Gastrocnemius medialis (tissue), 4 donors: ENCODE data around the gene HECA. TPM values are rescaled to one million over a fixed set of nuclear protein-coding genes. Genes with fewer than 3 reads are reported as not detected.
"Not testable (repeated sequence)": the region's sequence is repeated elsewhere in the genome, so short reads cannot be mapped to it uniquely, and the experiment has no call there.

Source experiments
- ATAC-seq, 2 donors: fragments of 150-250 bp; one replicate each; pipeline ENCODE4 v1.9.1; 2016
- DNase-seq, 2 donors: peaks; one replicate each; pipeline ENCODE4 v3.0.0-alpha.2; 2019
- H3K27ac ChIP-seq, 4 donors: fragments of 200-600 bp; sonication (generic); 1 replicate in 1 of 4; 2 replicates in 3 of 4; pipeline ENCODE4 v1.5.1; 2016 to 2018; ENCODE audit warnings: mild to moderate bottlenecking in 2 of 4, moderate library complexity in 1 of 4
- H3K27me3 ChIP-seq, 3 donors: fragments of 200-600 bp; sonication (generic) in 2 of 3; 1 replicate in 1 of 3; 2 replicates in 2 of 3; pipeline versions ENCODE4 v1.5.1 to v1.6.0; 2016 to 2019; ENCODE audit warnings: mild to moderate bottlenecking in 1 of 3, moderate library complexity in 1 of 3
- H3K36me3 ChIP-seq, 2 donors: fragments of 200-600 bp; sonication (generic) in 1 of 2; one replicate each; pipeline ENCODE4 v1.5.1; 2017 to 2018
- H3K4me1 ChIP-seq, 2 donors: fragments of 200-600 bp; sonication (generic) in 1 of 2; one replicate each; pipeline ENCODE4 v1.5.1; 2016 to 2017; ENCODE audit warnings: mild to moderate bottlenecking in 2 of 2
- H3K4me3 ChIP-seq, 4 donors: fragments of 200-600 bp; sonication (generic) in 3 of 4; 1 replicate in 1 of 4; 2 replicates in 3 of 4; pipeline ENCODE4 v1.5.1; 2016 to 2019; ENCODE audit warnings: mild to moderate bottlenecking in 2 of 4
- H3K9me3 ChIP-seq, 3 donors: fragments of 200-600 bp; sonication (generic) in 2 of 3; 1 replicate in 1 of 3; 2 replicates in 2 of 3; pipeline ENCODE4 v1.5.1; 2016 to 2019
- CTCF ChIP-seq, 5 experiments: fragments of 450-650 bp in 3 of 5; fragments of 200-600 bp in 2 of 5; sonication (generic) in 2 of 5; IDR thresholded peaks in 4 of 5; conservative IDR thresholded peaks in 1 of 5; 1 replicate in 4 of 5; 2 replicates in 1 of 5; pipeline ENCODE4 v1.5.1; 2016 to 2019; ENCODE audit warnings: antibody characterized with exemption in 5 of 5, mild to moderate bottlenecking in 3 of 5, moderate library complexity in 3 of 5
- POLR2A ChIP-seq, 2 donors: fragments of 450-650 bp; IDR thresholded peaks; one replicate each; pipeline ENCODE4 v1.6.1; 2017; ENCODE audit warnings: antibody characterized with exemption in 2 of 2, mild to moderate bottlenecking in 2 of 2, moderate library complexity in 2 of 2
- in situ Hi-C, 4 donors: fragments of 200-750 bp; cut with MboI; loops; one replicate each; pipeline versions ENCODE4 v1.15.0 to v1.8.0; 2017; ENCODE audit warnings: low sequenced_read_pairs in 4 of 4
- intact Hi-C: fragments of 100-400 bp; cut with DNase I; formaldehyde crosslinking; loops from one replicate; pipeline ENCODE4 v1.15.1; 2023; ENCODE audit warnings: low total_unique reads
- total RNA-seq, 4 donors: library from RNA; depleted of rRNA; stranded (reverse); fragments of >200 nt; gene quantifications; one replicate each; pipeline versions ENCODE4 v1.1.0 to v1.2.3, GENCODE V29; 2016

The HECA gene
- total RNA-seq, 4 donors from 2014 or later, result 34.5 to 59.1 (median 47.2) TPM

GRCh38 chr6:139198529-139199288 is 63.8 kb downstream of the HECA start:
- in situ Hi-C loops, result no loop called here
- Histone ChIP-seq H3K27ac (no peak overlapping the region), H3K9me3 (no peaks in the 10 kb centered on the region), H3K4me3 (no peak overlapping the region), H3K27me3 (no peaks in the 10 kb centered on the region), H3K4me1 (no peaks in the 10 kb centered on the region), H3K36me3 (no peaks in the 10 kb centered on the region)
- DNase-seq (no peak), ATAC-seq (no peak)
- intact Hi-C loops, result no loop called here
- no peak for TF ChIP-seq CTCF (IDR thresholded peaks at IDR 0.05 in 4 of 5, conservative IDR thresholded peaks at IDR 0.05 in 1 of 5)
- TF ChIP-seq POLR2A (IDR thresholded peaks at IDR 0.05), result no peak

DNA sequence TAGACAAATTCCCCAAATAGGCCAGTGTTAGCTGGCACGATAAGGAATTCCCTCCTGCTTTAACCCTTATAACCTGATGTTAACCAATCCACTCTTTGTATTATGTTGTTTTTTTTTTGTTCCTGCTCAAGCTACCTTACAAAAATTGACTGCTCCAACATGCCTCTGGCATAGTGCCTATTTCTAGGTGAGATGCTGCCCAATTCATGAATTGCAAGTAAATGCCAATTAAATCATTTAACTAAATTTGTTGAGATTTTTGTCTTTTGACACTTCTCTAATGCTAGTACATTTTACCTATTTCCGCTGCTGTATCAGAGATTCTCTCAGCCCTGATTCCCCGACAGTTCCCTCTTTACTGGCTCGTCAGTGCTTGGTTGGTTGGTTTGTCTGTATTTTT is 66.5 kb downstream of the HECA start:
- intact Hi-C loops (no loop called here), in situ Hi-C loops (no loop called here)
- no peaks in the 10 kb centered on the region for H3K4me1 ChIP-seq

DNA sequence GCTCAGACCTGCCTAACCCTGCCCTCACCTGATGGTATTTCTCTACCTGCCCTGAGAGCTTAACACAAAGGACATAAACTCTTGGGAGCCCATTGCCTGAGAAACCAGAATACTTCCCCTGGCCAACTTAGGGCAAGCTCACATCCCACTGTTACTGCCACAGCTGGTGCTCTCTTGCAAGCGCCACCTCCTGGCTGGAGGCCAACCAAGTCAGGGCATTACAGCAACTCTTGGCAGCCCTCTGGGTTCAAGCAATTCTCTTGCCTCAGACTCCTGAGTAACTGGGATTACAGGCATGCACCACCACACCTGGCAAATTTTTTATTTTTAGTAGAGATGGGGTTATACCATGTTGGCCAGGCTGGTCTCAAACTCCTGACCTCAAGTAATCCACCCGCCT is 70.1 kb downstream of the HECA start:
- H3K36me3 ChIP-seq, result no peaks in the 10 kb centered on the region
- H3K4me1 ChIP-seq, result no peaks in the 10 kb centered on the region
- no peak for ATAC-seq
- H3K27ac ChIP-seq, result no peak overlapping the region
- in situ Hi-C loops (no loop called here), intact Hi-C loops (no loop called here)
- H3K9me3 ChIP-seq, result peaks cover 0 to 8% (median 0%) of the 10 kb centered on the region in 3 donors
- no peak for TF ChIP-seq POLR2A (IDR thresholded peaks at IDR 0.05)
- TF ChIP-seq CTCF (IDR thresholded peaks at IDR 0.05 in 4 of 5, conservative IDR thresholded peaks at IDR 0.05 in 1 of 5), result no peak
- H3K4me3 ChIP-seq, result no peak overlapping the region
- no peaks in the 10 kb centered on the region for H3K27me3 ChIP-seq
- no peak for DNase-seq

More for the DNA sequence above, 66.5 kb downstream of the HECA start:
- Histone ChIP-seq H3K27me3 (no peaks in the 10 kb centered on the region), H3K9me3 (no peaks in the 10 kb centered on the region), H3K36me3 (no peaks in the 10 kb centered on the region), H3K4me3 (no peak overlapping the region), H3K27ac (no peak overlapping the region)
- ATAC-seq (no peak), DNase-seq (no peak)
- TF ChIP-seq CTCF (IDR thresholded peaks at IDR 0.05 in 4 of 5, conservative IDR thresholded peaks at IDR 0.05 in 1 of 5) (no peak), POLR2A (IDR thresholded peaks at IDR 0.05) (no peak)

GRCh38 chr6:139205843-139206242 is 71.0 kb downstream of the HECA start:
- H3K9me3 ChIP-seq, result peaks cover 0 to 8% (median 0%) of the 10 kb centered on the region in 3 donors
- ATAC-seq (no peak), DNase-seq (no peak)

DNA sequence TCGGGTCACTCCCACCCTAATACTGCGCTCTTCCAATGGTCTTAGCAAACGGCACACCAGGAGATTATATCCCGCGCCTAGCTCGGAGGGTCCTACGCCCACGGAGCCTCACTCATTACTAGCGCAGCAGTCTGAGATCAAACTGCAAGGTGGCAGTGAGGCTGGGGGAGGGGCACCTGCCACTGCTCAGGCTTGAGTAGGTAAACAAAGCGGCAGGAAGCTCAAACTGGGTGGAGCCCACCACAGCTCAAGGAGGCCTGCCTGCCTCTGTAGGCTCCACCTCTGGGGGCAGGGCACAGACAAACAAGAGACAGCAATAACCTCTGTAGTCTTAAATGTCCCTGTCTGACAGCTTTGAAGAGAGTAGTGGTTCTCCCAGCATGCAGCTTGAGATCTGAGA is 75.9 kb downstream of the HECA start:
- H3K36me3 ChIP-seq, H3K27ac ChIP-seq, ATAC-seq, DNase-seq, intact Hi-C loops, H3K9me3 ChIP-seq, H3K4me1 ChIP-seq, H3K27me3 ChIP-seq, in situ Hi-C loops, H3K4me3 ChIP-seq: not testable (repeated sequence)

More at GRCh38 chr6:139205843-139206242, 71.0 kb downstream of the HECA start:
- Histone ChIP-seq H3K27ac (no peak overlapping the region), H3K4me3 (no peak overlapping the region), H3K27me3 (no peaks in the 10 kb centered on the region), H3K4me1 (no peaks in the 10 kb centered on the region), H3K36me3 (no peaks in the 10 kb centered on the region)
- in situ Hi-C loops, result no loop called here
- TF ChIP-seq CTCF (IDR thresholded peaks at IDR 0.05 in 4 of 5, conservative IDR thresholded peaks at IDR 0.05 in 1 of 5) (no peak), POLR2A (IDR thresholded peaks at IDR 0.05) (no peak)
- intact Hi-C loops, result no loop called here

- H3K4me1 ChIP-seq, H3K4me3 ChIP-seq, DNase-seq, ATAC-seq, in situ Hi-C loops, H3K9me3 ChIP-seq, intact Hi-C loops, H3K27ac ChIP-seq, H3K27me3 ChIP-seq, H3K36me3 ChIP-seq: not testable (repeated sequence)
These were observed 77.6 kb downstream of the HECA start for GRCh38 chr6:139212460-139212859.
